Mucosa of rectum (tissue), 2 donors: Measurements from ENCODE around the gene MINDY3.

Source experiments
- H3K27ac ChIP-seq, 2 donors: one replicate each; pipeline ENCODE4 v1.7.0; 2013; ENCODE audit warnings: inconsistent platforms in 2 of 2, low read depth in 2 of 2, low read length in 2 of 2
- H3K27me3 ChIP-seq, 2 donors: one replicate each; pipeline ENCODE4 v1.7.0; 2013; ENCODE audit warnings: low read length in 2 of 2; ENCODE audit not compliant: control insufficient read depth in 2 of 2, insufficient read depth in 2 of 2
- H3K36me3 ChIP-seq, 2 donors: one replicate each; pipeline ENCODE4 v1.7.0; 2013; ENCODE audit warnings: low read length in 2 of 2; ENCODE audit not compliant: control insufficient read depth in 2 of 2, insufficient read depth in 2 of 2
- H3K4me1 ChIP-seq, 2 donors: one replicate each; pipeline ENCODE4 v1.7.0; 2013; ENCODE audit warnings: low read length in 2 of 2, mild to moderate bottlenecking in 1 of 2; ENCODE audit not compliant: control insufficient read depth in 2 of 2, insufficient read depth in 2 of 2
- H3K4me3 ChIP-seq, 2 donors: one replicate each; pipeline ENCODE4 v1.7.0; 2013; ENCODE audit warnings: low read length in 2 of 2
- H3K9ac ChIP-seq, 2 donors: one replicate each; pipeline ENCODE4 v1.7.0; 2013; ENCODE audit warnings: low read length in 2 of 2, low read depth in 1 of 2, mild to moderate bottlenecking in 1 of 2
- H3K9me3 ChIP-seq, 2 donors: one replicate each; pipeline ENCODE4 v1.7.0; 2013; ENCODE audit warnings: low read length in 2 of 2; ENCODE audit not compliant: control insufficient read depth in 2 of 2
- donor health status: healthy.
- donor health status: Normal muscosa, but diverticular disease.

Gene MINDY3

DNA sequence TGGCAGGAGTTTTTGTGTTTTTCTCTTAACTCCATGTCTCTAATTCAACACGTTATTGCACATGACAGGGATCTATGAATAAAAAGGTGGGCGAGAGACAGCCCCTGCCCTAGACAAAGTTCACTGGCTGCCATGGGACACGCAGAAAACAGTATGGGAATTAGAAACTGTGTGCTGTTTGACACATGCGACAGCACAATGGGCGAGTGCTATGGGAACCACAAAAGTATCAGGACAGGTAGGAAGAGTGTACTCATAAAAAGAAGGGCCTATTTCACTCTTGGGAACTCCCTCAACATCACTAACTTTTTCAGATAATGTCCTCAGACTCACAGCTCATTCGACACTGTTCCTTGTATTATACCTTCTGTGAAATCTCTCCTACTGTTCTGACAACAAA is 45.7 kb downstream of the MINDY3 start:
- H3K27me3 ChIP-seq = no peaks in the 10 kb centered on the region
- peaks cover 0 to 9% of the 10 kb centered on the region in 2 donors for H3K36me3 ChIP-seq
- no peaks in the 10 kb centered on the region for H3K9me3 ChIP-seq
- H3K4me1 ChIP-seq = peaks cover 0 to 6% of the 10 kb centered on the region in 2 donors
- H3K4me3 ChIP-seq = no peak overlapping the region
- no peak overlapping the region for H3K27ac ChIP-seq
- H3K9ac ChIP-seq = no peak overlapping the region

DNA sequence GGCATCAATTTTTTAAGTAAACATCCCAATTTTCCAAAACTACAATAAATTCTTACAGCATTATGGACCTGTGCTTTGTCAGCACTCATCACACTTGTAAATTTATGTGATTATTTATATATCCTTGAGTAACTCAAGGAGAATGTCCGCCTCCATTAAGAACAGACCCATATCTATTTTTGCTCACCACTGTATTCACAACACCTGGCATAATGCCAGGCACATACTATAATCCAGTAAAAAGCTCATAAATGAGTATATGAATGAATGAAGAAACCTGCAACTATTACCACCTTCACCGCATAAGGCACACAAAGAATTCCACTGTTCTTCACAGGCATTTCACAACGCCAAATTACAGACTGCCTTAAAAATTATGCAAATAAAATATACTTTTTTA is 46.9 kb downstream of the MINDY3 start:
- no peak overlapping the region for H3K9ac ChIP-seq
- H3K9me3 ChIP-seq = no peaks in the 10 kb centered on the region
- peaks cover 0 to 6% of the 10 kb centered on the region in 2 donors for H3K4me1 ChIP-seq
- H3K27me3 ChIP-seq = no peaks in the 10 kb centered on the region
- H3K27ac ChIP-seq = no peak overlapping the region
- no peak overlapping the region for H3K4me3 ChIP-seq
- H3K36me3 ChIP-seq = peaks cover 0 to 9% of the 10 kb centered on the region in 2 donors

DNA sequence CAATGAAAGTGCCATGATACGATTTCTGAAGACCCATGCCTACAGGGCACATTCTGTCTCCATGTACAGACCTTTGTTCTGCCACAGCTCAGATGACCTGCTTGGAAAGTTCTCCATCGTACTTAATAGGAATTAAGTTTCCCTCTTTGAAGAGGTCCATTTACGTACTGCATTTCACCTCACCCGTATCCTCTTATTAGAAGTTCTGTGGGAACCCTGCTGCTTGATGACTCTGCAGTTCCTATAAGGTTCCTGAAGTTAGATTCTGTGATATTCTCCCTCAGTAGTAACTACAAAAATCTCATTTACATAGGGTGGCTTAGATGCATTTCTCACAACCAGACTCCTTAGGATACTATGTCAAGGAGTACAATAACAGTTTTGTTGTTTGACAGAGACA is 50.9 kb downstream of the MINDY3 start:
- Histone ChIP-seq H3K4me1 (peaks cover 0 to 1% of the 10 kb centered on the region in 2 donors), H3K36me3 (peaks cover 8 to 15% of the 10 kb centered on the region in 2 donors), H3K27me3 (no peaks in the 10 kb centered on the region), H3K9me3 (no peaks in the 10 kb centered on the region), H3K9ac (no peak overlapping the region), H3K4me3 (no peak overlapping the region), H3K27ac (no peak overlapping the region)

DNA sequence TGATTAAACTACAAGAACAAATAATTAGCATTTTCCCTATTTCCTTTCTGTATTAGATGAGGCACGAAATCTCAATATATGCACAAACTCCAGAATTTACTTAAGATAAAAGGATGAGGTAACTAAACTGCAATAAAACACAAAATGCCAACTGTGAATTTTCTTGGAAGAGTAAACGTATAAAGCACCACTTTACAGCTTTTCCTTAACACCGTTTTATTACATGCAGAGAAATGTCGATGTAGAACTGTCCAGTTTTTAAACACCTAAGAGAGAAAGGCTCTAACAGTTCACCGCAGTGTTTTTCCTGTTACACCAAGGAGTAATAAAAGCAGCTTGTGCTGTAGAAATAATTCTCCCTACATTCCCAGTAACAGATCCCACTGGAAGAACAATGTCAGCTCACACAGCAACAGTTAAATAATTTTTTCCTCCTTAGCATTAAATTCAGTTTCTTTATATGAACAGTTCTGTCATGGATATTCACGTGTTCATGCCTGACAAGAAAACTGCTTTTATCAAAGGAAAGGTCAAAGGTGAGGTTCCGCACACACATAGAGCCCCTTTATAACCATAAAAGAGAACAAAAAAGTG is 52.0 kb downstream of the MINDY3 start:
- H3K9ac ChIP-seq = no peak overlapping the region
- H3K4me3 ChIP-seq = no peak overlapping the region
- H3K27ac ChIP-seq = no peak overlapping the region
- no peaks in the 10 kb centered on the region for H3K27me3 ChIP-seq
- H3K9me3 ChIP-seq = no peaks in the 10 kb centered on the region
- H3K36me3 ChIP-seq = peaks cover 8 to 14% of the 10 kb centered on the region in 2 donors
- H3K4me1 ChIP-seq = no peaks in the 10 kb centered on the region

DNA sequence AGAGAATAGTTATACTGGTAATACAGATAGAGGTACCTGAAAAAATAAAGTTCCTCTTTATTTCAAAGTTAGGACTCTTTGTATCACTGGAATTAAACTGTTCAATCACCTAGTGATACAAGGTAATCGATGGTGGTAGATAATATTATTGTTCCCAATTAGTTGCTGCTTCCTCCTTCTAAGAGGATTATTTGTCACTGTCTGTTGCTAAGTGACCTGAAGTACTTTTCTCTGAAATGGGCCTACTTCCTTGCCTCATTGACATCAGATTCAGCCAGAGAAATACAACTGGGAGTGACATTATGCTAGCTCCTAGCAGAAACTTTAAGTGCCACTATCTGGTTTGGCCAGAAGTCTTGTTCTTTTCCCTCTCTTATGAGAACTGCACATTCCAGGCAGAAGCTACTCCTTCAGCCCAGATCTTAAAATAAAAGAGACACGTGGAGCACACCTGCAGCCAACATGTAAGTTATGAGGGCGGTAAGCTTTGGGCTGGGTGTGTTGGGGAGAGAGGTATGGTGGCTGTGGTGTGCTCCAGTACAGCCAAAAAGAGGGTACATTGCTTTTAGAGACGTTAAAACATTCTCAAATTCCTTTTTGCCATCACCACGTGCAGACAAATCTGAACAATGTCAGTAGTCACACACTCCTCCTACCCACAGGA is 54.8 kb downstream of the MINDY3 start:
- H3K4me1 ChIP-seq = no peaks in the 10 kb centered on the region

DNA sequence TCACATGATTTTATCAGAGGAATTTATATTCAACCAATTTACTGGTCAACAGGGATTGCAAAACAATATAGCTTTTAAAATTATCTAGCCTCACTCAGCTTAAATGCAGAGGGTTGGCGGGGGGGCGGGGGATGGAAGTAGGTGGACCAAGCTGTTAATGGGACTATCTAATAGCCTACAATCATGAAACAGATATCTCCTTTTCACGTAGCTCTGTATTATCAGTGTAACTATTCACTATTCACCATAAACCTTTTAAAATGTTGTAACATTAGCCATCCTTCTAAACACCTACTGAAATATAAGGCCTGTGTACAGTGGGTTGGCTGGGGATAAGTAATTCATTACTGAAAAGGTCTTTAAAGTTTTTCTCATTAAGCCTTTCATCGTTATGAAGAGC is 56.2 kb downstream of the MINDY3 start:
- no peaks in the 10 kb centered on the region for H3K4me1 ChIP-seq
- H3K36me3 ChIP-seq = peaks cover 18 to 19% of the 10 kb centered on the region in 2 donors
- H3K9me3 ChIP-seq = no peaks in the 10 kb centered on the region
- no peak overlapping the region for H3K4me3 ChIP-seq
- H3K27ac ChIP-seq = no peak overlapping the region
- H3K9ac ChIP-seq = no peak overlapping the region
- no peaks in the 10 kb centered on the region for H3K27me3 ChIP-seq

More for the DNA sequence above, 54.8 kb downstream of the MINDY3 start:
- no peak overlapping the region for H3K4me3 ChIP-seq
- H3K36me3 ChIP-seq = peaks cover 15 to 16% of the 10 kb centered on the region in 2 donors
- no peak overlapping the region for H3K9ac ChIP-seq
- no peaks in the 10 kb centered on the region for H3K27me3 ChIP-seq
- no peak overlapping the region for H3K27ac ChIP-seq
- H3K9me3 ChIP-seq = no peaks in the 10 kb centered on the region

DNA sequence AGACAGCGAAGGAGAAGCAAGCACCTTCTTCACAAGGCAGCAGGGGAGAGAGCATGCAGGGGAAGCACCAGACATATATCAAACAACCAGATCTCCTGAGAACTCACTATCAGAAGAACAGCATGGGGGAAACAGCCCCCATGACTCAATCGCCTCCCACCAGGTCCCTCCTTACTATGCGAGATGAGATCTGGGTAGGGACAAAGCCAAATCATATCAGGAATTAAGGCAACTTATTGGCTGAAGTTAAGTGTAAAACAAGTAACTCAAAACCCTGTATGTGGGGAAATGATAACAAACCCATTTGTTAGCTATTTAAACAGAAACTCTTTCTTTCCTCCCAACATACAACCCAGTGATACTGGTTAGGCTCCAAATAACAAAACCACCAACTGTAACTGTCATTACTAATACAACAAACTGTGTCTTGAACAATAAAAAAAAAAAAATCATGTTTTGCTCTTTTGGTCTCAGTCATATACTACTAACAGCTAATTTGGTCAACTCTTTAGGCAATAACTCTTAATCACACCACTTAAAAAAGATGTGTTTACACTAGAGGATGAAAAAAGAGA is 57.8 kb downstream of the MINDY3 start:
- Histone ChIP-seq H3K9ac (no peak overlapping the region), H3K4me1 (peaks cover 0 to 2% of the 10 kb centered on the region in 2 donors), H3K36me3 (peaks cover 18 to 19% of the 10 kb centered on the region in 2 donors), H3K9me3 (no peaks in the 10 kb centered on the region), H3K4me3 (no peak overlapping the region), H3K27me3 (no peaks in the 10 kb centered on the region), H3K27ac (no peak overlapping the region)

DNA sequence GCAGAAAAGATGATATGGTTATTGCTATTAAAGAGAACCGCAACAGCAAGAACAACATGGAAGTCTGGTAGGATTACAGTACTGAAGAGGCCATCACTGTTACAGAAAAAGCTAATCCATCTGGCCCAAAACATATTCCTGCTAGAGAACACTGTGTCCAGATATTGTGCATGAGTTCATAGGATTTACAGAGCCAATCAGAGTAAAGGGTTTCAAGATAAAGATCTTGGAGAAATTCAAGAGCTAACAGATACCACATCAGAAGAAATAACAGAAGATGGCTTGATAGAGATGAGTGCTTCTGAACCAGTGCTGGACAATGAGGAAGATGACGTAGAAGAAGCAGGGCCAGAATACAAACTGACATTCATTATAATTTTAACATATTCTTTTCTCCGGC is 58.7 kb downstream of the MINDY3 start:
- Histone ChIP-seq H3K27ac (no peak overlapping the region), H3K4me3 (no peak overlapping the region), H3K36me3 (peaks cover 13 to 16% of the 10 kb centered on the region in 2 donors), H3K27me3 (no peaks in the 10 kb centered on the region), H3K9ac (no peak overlapping the region), H3K9me3 (no peaks in the 10 kb centered on the region), H3K4me1 (peaks cover 0 to 10% of the 10 kb centered on the region in 2 donors)

DNA sequence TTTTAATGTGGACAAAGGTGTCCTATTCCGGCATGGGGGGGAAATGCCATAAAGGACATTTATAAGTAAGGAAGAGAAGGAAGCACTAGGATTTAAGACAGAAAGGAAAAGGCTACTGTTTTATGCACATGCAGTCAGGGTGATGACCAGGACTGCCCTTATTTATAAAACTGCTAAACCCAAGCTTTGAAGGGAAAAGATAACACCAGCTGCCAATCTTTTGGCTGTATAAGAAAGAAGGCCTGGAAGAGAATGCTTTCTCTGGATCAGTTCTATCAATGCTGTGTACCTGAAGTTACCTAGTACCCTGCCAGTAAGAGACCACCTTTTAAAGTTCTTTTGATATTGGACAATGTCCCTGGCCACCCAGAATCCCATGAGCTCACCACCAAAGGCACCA is 59.2 kb downstream of the MINDY3 start:
- H3K4me3 ChIP-seq = no peak overlapping the region
- H3K27ac ChIP-seq = no peak overlapping the region

DNA sequence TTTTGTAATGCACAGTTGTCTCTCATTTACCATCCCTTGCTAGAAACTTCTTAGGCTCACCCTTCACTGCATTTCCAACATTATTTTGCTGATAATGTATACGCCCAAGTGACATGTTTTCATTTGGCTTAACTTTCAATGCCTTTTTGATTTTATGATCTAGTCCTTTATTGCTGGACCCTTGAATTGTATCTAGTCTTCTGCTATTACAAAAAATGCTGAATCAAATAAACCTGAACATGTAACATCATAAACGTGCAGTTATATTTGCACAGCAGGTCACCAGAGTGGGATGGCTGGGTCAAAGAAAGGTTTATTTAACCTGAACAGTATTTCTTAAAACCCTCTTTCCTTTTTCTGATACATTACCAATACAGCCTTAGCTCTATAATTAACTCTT is 63.0 kb downstream of the MINDY3 start:
- no peak overlapping the region for H3K9ac ChIP-seq
- no peak overlapping the region for H3K27ac ChIP-seq
- H3K9me3 ChIP-seq = no peaks in the 10 kb centered on the region
- H3K4me3 ChIP-seq = no peak overlapping the region
- no peaks in the 10 kb centered on the region for H3K27me3 ChIP-seq
- H3K4me1 ChIP-seq = peaks cover 0 to 12% of the 10 kb centered on the region in 2 donors
- peaks cover 13 to 15% of the 10 kb centered on the region in 2 donors for H3K36me3 ChIP-seq

More for the DNA sequence above, 59.2 kb downstream of the MINDY3 start:
- no peaks in the 10 kb centered on the region for H3K9me3 ChIP-seq
- peaks cover 11 to 16% of the 10 kb centered on the region in 2 donors for H3K36me3 ChIP-seq
- no peak overlapping the region for H3K9ac ChIP-seq
- H3K27me3 ChIP-seq = no peaks in the 10 kb centered on the region
- peaks cover 0 to 12% of the 10 kb centered on the region in 2 donors for H3K4me1 ChIP-seq
